ENCODE measurements around the gene LTBP1. TPM values are rescaled to one million over a fixed set of nuclear protein-coding genes. Genes with fewer than 3 reads are reported as not detected.

Gene LTBP1
- total and polyA plus RNA-seq, 9 donors = 13.5 to 117 (median 41.8) TPM

- TF ChIP-seq, protein P1, sequence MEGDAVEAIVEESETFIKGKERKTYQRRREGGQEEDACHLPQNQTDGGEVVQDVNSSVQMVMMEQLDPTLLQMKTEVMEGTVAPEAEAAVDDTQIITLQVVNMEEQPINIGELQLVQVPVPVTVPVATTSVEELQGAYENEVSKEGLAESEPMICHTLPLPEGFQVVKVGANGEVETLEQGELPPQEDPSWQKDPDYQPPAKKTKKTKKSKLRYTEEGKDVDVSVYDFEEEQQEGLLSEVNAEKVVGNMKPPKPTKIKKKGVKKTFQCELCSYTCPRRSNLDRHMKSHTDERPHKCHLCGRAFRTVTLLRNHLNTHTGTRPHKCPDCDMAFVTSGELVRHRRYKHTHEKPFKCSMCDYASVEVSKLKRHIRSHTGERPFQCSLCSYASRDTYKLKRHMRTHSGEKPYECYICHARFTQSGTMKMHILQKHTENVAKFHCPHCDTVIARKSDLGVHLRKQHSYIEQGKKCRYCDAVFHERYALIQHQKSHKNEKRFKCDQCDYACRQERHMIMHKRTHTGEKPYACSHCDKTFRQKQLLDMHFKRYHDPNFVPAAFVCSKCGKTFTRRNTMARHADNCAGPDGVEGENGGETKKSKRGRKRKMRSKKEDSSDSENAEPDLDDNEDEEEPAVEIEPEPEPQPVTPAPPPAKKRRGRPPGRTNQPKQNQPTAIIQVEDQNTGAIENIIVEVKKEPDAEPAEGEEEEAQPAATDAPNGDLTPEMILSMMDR (IDR thresholded peaks at IDR 0.05) = no peak
- TF ChIP-seq EP300 (IDR thresholded peaks at IDR 0.05) (no peak), POLR2A (IDR thresholded peaks at IDR 0.05) (no peak)
- no peaks in the 10 kb centered on the region for H3K9me3 ChIP-seq
- whole genome bisulfite sequencing, 3 donors = 86 to 93% (median 88%) methylated on average over 4 of the region's 4 CpGs
- H3K27ac ChIP-seq = no peak overlapping the region
- intact Hi-C loops (cut with DNase I) = no loop called here
- H3K4me3 ChIP-seq = no peak overlapping the region
- DNase-seq = no peak
- H3K4me1 ChIP-seq (ENCODE audit: insufficient read depth) = no peaks in the 10 kb centered on the region
- H3K36me3 ChIP-seq = no peaks in the 10 kb centered on the region
- peaks cover 1% of the 10 kb centered on the region for H3K27me3 ChIP-seq
Measured at GRCh38 chr2:33336036-33336625, 389.4 kb downstream of the LTBP1 start.

DNA sequence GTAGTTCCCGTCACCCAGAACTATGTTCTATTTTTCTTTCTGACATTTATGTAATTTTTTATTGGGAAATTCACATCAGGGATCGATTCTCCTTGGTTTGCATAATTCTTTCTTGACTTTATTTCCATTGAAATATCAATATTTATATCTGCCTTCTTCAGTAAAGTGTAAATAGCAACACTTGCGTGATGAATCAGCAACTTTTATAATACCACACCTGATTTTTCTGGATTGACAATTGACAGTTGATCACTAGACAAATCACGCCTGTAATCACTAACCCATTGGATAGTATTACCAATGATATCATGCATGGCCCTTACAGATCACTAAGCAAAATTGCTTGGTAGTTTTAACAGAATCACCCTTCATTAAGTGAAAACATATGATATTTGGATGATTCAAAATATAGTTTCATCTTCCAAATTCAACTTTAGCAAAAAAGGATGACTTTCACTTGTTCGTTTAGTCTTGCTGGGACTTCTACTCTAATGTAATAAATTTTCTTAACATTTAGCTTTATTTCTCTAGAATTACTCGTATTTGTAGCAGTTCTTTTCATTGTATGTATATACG lies 390.7 kb downstream of the LTBP1 start:
- 93 to 97% (median 96%) methylated on average over 7 of the region's 7 CpGs for WGBS, 3 donors
- Histone ChIP-seq H3K36me3 (no peaks in the 10 kb centered on the region), H3K27me3 (no peaks in the 10 kb centered on the region), H3K9me3 (no peaks in the 10 kb centered on the region), H3K4me1 (ENCODE audit: insufficient read depth) (no peaks in the 10 kb centered on the region), H3K27ac (no peak overlapping the region), H3K4me3 (no peak overlapping the region)
- TF ChIP-seq EP300 (IDR thresholded peaks at IDR 0.05) (no peak), POLR2A (IDR thresholded peaks at IDR 0.05) (no peak)
- TF ChIP-seq, protein P1 (IDR thresholded peaks at IDR 0.05) = no peak
- intact Hi-C loops (cut with DNase I) = no loop called here
- DNase-seq = no peak

DNA sequence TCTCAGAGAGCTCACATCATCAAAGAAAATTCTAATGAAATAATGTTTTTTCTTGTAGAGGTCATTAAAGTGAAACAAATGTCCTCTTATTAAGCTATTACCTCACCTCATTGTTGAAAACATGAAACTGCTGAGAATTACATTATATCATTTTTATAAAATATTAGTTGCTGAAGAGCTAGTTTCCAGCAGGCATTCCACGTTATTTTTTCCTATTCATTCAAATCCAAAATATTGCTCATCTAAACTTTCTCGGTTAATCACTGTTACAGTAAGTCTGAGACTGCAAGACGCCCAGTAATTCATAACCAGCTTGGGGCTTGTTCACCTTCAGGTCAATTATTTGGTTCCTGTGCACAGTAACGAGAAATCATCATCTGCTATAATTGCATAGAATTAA lies 391.2 kb downstream of the LTBP1 start:
- TF ChIP-seq EP300 (IDR thresholded peaks at IDR 0.05) (no peak), POLR2A (IDR thresholded peaks at IDR 0.05) (no peak)
- TF ChIP-seq, protein P1 (IDR thresholded peaks at IDR 0.05) = no peak
- H3K4me1 ChIP-seq (ENCODE audit: insufficient read depth) = no peaks in the 10 kb centered on the region

GRCh38 chr2:33339269-33339668 lies 392.5 kb downstream of the LTBP1 start:
- Histone ChIP-seq H3K9me3 (no peaks in the 10 kb centered on the region), H3K4me1 (ENCODE audit: insufficient read depth) (no peaks in the 10 kb centered on the region), H3K27ac (no peak overlapping the region), H3K36me3 (no peaks in the 10 kb centered on the region), H3K27me3 (no peaks in the 10 kb centered on the region), H3K4me3 (no peak overlapping the region)
- intact Hi-C loops (cut with DNase I) = no loop called here
- no peak for DNase-seq
- TF ChIP-seq EP300 (IDR thresholded peaks at IDR 0.05) = no peak
- TF ChIP-seq, protein P1 (IDR thresholded peaks at IDR 0.05) = no peak
- 90 to 96% (median 96%) methylated on average over 5 of the region's 5 CpGs for WGBS, 3 donors

More for the DNA sequence above, 391.2 kb downstream of the LTBP1 start:
- Histone ChIP-seq H3K36me3 (no peaks in the 10 kb centered on the region), H3K9me3 (no peaks in the 10 kb centered on the region), H3K27me3 (no peaks in the 10 kb centered on the region), H3K27ac (no peak overlapping the region), H3K4me3 (no peak overlapping the region)
- intact Hi-C loops (cut with DNase I) = no loop called here
- 88 to 98% (median 94%) methylated on average over 4 of the region's 4 CpGs for WGBS, 3 donors
- no peak for DNase-seq

Measured in ovary (tissue), 9 donors.